Body of pancreas (tissue), 4 donors: ENCODE measurements around the gene DYDC2.

Experiments used
- CTCF ChIP-seq, 7 experiments: fragments of 450-650 bp in 4 of 7; fragments of 200-600 bp in 3 of 7; sonication (generic) in 3 of 7; IDR thresholded peaks; one replicate each; pipeline ENCODE4 v1.5.1; 2016 to 2019; ENCODE audit warnings: antibody characterized with exemption in 7 of 7
- POLR2A ChIP-seq, 3 donors: fragments of 450-650 bp; IDR thresholded peaks; one replicate each; pipeline ENCODE4 v1.6.1; 2016; ENCODE audit warnings: antibody characterized with exemption in 3 of 3, mild to moderate bottlenecking in 2 of 3

- TF ChIP-seq CTCF (IDR thresholded peaks at IDR 0.05) (no peak), POLR2A (IDR thresholded peaks at IDR 0.05) (no peak)
These were observed 16.9 kb downstream of the DYDC2 start for GRCh38 chr10:80373502-80373901.
